SU-DHL-6 (cell line): Measurements from ENCODE around the gene FAXC.

ENCODE experiments used
- H2AFZ ChIP-seq: fragments of 200-600 bp; sonication (generic); 2 replicates; pipeline ENCODE4 v1.6.1; 2014; ENCODE audit warnings: low read depth, mild to moderate bottlenecking, moderate library complexity, mixed read lengths, antibody characterized with exemption, low read length; ENCODE audit not compliant: severe bottlenecking
- H3F3A ChIP-seq: fragments of 200-600 bp; shearing (Covaris generic); 2 replicates; pipeline ENCODE4 v1.6.0; 2016; ENCODE audit warnings: antibody characterized with exemption, mild to moderate bottlenecking; ENCODE audit not compliant: insufficient read depth
- H3K27ac ChIP-seq: fragments of 200-600 bp; sonication (generic); 2 replicates; pipeline ENCODE4 v1.5.1; 2016; ENCODE audit warnings: low read depth, mild to moderate bottlenecking, low read length, moderate library complexity, mixed read lengths
- H3K27me3 ChIP-seq: fragments of 200-600 bp; sonication (generic), shearing (Covaris generic); 2 replicates; pipeline ENCODE4 v1.6.0; 2014; ENCODE audit warnings: mild to moderate bottlenecking, low read length
- H3K36me3 ChIP-seq: fragments of 200-600 bp; sonication (generic); 2 replicates; pipeline ENCODE4 v1.6.1; 2014; ENCODE audit warnings: mild to moderate bottlenecking, low read length, mixed read lengths
- H3K4me2 ChIP-seq: fragments of 300-600, 200-600 bp; shearing (Covaris generic), sonication (generic); 2 replicates; pipeline ENCODE4 v1.6.0; 2014; ENCODE audit warnings: low read length, low read depth, mild to moderate bottlenecking; ENCODE audit not compliant: poor library complexity, severe bottlenecking
- H3K4me3 ChIP-seq: fragments of 200-600 bp; sonication (generic); 2 replicates; pipeline ENCODE4 v1.5.1; 2014; ENCODE audit warnings: antibody characterized with exemption, low read length, mild to moderate bottlenecking, mixed read lengths; ENCODE audit not compliant: insufficient read depth, poor library complexity, severe bottlenecking
- H3K79me2 ChIP-seq: fragments of 200-600 bp; sonication (generic); 2 replicates; pipeline ENCODE4 v1.6.1; 2014; ENCODE audit warnings: mild to moderate bottlenecking, low read length, moderate library complexity; ENCODE audit not compliant: insufficient read depth
- H3K9ac ChIP-seq: fragments of 200-600 bp; sonication (generic); 2 replicates; pipeline ENCODE4 v1.7.0; 2014; ENCODE audit warnings: mild to moderate bottlenecking, low read length
- H3K9me2 ChIP-seq: fragments of 200-600 bp; sonication (generic); replicated peaks from 2 replicates; pipeline ENCODE4 v1.6.1; 2014; ENCODE audit warnings: low read length; ENCODE audit not compliant: insufficient read depth
- H3K9me3 ChIP-seq: fragments of 200-600 bp; sonication (generic); 2 replicates; pipeline ENCODE4 v1.6.1; 2014; ENCODE audit warnings: low read length, mixed read lengths; ENCODE audit not compliant: insufficient read depth
- H4K20me1 ChIP-seq: fragments of 200-600 bp; sonication (generic); 2 replicates; pipeline ENCODE4 v1.6.1; 2014; ENCODE audit warnings: low read depth, mild to moderate bottlenecking, antibody characterized with exemption, low read length, moderate library complexity, mixed read lengths
- EZH2phosphoT487 ChIP-seq: fragments of 200-600 bp; sonication (generic), shearing (Covaris generic); conservative IDR thresholded peaks from 2 replicates; pipeline ENCODE4 v1.6.1; 2018; ENCODE audit warnings: mild to moderate bottlenecking, antibody characterized with exemption, low read length, moderate library complexity, mixed read lengths
- TF ChIP-seq, protein P1 (sequence below): fragments of 200-600 bp; sonication (generic); IDR thresholded peaks from one replicate; pipeline ENCODE4 v1.5.1; 2017; ENCODE audit warnings: antibody characterized with exemption, mild to moderate bottlenecking, low read length, moderate library complexity; ENCODE audit not compliant: insufficient read depth, poor library complexity, severe bottlenecking

The FAXC gene

DNA sequence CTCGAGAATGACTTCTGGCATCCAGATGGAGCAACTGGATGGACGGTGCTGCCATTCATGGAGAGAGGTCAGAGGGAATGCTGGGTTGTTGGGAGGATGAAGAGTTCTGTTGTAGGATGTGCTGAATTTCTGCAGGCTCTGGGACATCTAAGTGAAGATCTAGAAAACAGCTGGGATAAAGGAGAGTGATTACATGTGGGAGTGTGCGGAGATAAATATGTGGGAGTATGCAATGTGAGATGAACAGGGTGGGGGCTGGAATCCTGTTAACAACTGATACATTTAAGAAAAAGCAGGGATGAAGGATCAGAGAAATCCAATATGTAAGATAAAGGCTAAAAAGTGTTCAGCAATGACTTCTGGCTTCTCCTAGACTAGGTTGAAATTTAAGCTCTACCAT, 43.1 kb downstream of the FAXC start:
- Histone ChIP-seq H4K20me1 (no peaks in the 10 kb centered on the region), H3F3A (no peaks in the 10 kb centered on the region), H3K27me3 (no peaks in the 10 kb centered on the region), H3K4me3 (no peak overlapping the region), H3K9me3 (no peaks in the 10 kb centered on the region), H3K36me3 (no peaks in the 10 kb centered on the region), H3K79me2 (no peaks in the 10 kb centered on the region), H3K9me2 (no peaks in the 10 kb centered on the region), H2AFZ (no peak overlapping the region), H3K27ac (no peak overlapping the region), H3K9ac (no peak overlapping the region), H3K4me2 (no peak overlapping the region)
- no peak for TF ChIP-seq EZH2phosphoT487
- TF ChIP-seq, protein P1, sequence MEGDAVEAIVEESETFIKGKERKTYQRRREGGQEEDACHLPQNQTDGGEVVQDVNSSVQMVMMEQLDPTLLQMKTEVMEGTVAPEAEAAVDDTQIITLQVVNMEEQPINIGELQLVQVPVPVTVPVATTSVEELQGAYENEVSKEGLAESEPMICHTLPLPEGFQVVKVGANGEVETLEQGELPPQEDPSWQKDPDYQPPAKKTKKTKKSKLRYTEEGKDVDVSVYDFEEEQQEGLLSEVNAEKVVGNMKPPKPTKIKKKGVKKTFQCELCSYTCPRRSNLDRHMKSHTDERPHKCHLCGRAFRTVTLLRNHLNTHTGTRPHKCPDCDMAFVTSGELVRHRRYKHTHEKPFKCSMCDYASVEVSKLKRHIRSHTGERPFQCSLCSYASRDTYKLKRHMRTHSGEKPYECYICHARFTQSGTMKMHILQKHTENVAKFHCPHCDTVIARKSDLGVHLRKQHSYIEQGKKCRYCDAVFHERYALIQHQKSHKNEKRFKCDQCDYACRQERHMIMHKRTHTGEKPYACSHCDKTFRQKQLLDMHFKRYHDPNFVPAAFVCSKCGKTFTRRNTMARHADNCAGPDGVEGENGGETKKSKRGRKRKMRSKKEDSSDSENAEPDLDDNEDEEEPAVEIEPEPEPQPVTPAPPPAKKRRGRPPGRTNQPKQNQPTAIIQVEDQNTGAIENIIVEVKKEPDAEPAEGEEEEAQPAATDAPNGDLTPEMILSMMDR: no peak

DNA sequence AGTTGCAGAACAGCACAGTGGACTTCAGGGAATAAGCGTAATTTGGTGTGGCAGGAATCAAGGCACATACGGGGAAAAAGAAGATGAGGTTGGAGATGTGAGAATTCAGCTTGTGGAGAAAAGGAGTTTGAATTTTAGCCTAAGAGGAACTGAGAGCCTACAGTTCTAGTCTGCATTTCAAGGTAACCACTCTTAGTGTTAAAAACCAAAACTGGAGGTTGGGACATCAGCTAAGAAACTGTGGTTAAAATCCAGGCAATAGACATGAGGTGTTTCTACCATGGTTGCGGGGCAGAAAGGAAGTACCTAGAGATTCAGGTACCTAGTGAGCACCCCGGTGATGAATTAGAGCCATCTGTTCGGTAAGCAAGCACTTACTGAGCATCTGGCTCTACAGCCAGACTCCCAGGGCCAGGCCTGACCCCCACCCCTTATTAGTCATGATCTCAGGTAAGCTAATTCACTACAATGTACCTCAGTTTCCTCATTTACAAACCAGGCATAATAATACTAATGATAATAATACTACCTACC, 44.4 kb downstream of the FAXC start:
- H3K79me2 ChIP-seq: no peaks in the 10 kb centered on the region
- H3K9ac ChIP-seq: no peak overlapping the region
- H3K9me3 ChIP-seq: no peaks in the 10 kb centered on the region
- H3K9me2 ChIP-seq: no peaks in the 10 kb centered on the region
- no peak overlapping the region for H3K4me2 ChIP-seq
- TF ChIP-seq EZH2phosphoT487: no peak
- TF ChIP-seq, protein P1: no peak
- no peaks in the 10 kb centered on the region for H3F3A ChIP-seq
- no peaks in the 10 kb centered on the region for H3K36me3 ChIP-seq
- no peaks in the 10 kb centered on the region for H4K20me1 ChIP-seq
- H3K27ac ChIP-seq: no peak overlapping the region
- no peaks in the 10 kb centered on the region for H3K27me3 ChIP-seq
- no peak overlapping the region for H3K4me3 ChIP-seq
- no peak overlapping the region for H2AFZ ChIP-seq

DNA sequence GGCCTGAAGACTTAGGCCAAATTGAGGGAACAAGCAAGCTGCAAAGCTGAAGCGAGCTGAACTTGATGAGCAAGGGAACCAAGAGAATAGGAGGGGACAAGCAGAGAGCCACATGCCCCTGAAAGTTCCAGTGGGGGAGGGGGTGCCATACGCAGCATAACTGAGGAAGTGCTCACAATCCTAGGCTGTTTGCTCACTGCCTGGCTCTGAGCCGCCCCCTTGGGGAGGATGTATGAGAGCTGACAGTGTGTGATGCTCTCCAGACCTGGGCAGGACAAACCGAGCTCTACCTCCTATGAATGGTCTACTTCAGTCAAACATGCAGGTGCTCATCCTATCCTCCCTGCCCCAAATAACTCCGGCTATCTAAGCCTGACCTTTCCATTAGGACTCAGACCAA, 52.1 kb downstream of the FAXC start:
- Histone ChIP-seq H3K4me3 (no peak overlapping the region), H3K79me2 (no peaks in the 10 kb centered on the region), H2AFZ (no peak overlapping the region), H3K9me2 (no peaks in the 10 kb centered on the region), H3K4me2 (no peak overlapping the region), H3K9me3 (no peaks in the 10 kb centered on the region), H3F3A (no peaks in the 10 kb centered on the region), H4K20me1 (no peaks in the 10 kb centered on the region), H3K27ac (no peak overlapping the region), H3K9ac (no peak overlapping the region), H3K27me3 (no peaks in the 10 kb centered on the region), H3K36me3 (no peaks in the 10 kb centered on the region)
- TF ChIP-seq, protein P1: no peak
- TF ChIP-seq EZH2phosphoT487: no peak
